GM06990 (cell line): ENCODE data around the gene AK8.

Experiments used
- DNase-seq: peaks from one replicate; pipeline ENCODE4 v3.0.0-alpha.2; 2011; ENCODE audit not compliant: insufficient read length; ENCODE audit errors: extremely low read depth
- H3K27me3 ChIP-seq: replicated peaks from 2 replicates; pipeline ENCODE4 v1.6.0; 2011; ENCODE audit warnings: low read length; ENCODE audit not compliant: control insufficient read depth, insufficient read depth
- H3K36me3 ChIP-seq: 2 replicates; pipeline ENCODE4 v1.5.1; 2011; ENCODE audit warnings: low read length; ENCODE audit not compliant: control insufficient read depth, insufficient read depth
- H3K4me3 ChIP-seq: replicated peaks from 2 replicates; pipeline ENCODE4 v1.5.1; 2011; ENCODE audit warnings: low read depth, mild to moderate bottlenecking, control low read depth, low read length
- CTCF ChIP-seq: IDR thresholded peaks from 2 replicates; pipeline ENCODE4 v1.5.1; 2011; ENCODE audit warnings: low read length, control low read depth, mild to moderate bottlenecking, inconsistent platforms; ENCODE audit not compliant: insufficient read depth, poor library complexity, severe bottlenecking

AK8 gene

DNA sequence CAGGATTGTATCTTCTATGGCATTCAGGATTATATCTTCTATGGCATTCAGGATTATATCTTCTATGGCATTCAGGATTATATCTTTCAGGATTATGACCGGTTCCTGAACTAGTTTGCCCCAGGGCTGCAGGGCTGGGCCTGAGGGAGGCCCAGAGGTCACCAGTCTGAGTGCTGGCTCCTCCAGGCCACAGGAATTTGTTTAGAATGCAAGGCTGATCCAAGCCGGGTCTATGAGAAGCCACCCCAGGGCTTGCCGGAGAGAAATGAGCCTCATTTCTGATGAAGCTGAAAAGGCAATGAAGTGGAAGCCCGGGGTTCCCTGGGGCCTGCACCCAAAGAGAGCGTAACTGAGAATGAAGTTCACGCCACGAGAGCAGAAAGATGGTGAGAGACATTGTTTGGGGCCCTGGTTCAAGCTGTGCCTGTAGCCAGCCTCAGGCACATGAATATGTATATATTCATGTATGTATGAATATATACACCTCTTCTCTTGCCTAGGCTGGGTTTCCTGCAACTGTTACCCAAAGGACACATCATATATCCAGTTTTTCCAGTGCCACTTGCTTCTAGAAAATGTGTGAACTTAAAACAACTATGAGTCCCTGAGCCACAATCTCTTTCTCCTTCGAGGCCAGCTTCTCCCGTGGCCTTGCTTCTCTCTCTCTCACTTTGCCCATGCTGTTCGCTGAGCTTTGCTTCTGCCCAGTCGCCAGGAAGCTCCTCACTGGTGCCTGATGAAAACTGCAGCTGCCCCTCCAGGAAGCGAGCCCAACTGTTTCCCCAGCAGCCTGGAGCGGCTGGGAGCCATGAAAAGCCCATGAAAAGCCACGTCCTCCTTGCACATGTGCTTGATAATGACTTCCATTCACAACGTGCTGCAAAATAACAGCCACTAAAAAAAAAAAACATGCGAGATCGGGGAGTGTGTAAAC lies 145.5 kb downstream of the AK8 start:
- no peak overlapping the region for H3K4me3 ChIP-seq
- no peak for TF ChIP-seq CTCF
- no peaks in the 10 kb centered on the region; the same call in 1 of the 2 replicates for H3K27me3 ChIP-seq
- no peak for DNase-seq
- H3K36me3 ChIP-seq = no peaks in the 10 kb centered on the region

GRCh38 chr9:132731230-132731629 lies 146.9 kb downstream of the AK8 start:
- Histone ChIP-seq H3K4me3 (no peak overlapping the region), H3K36me3 (no peaks in the 10 kb centered on the region), H3K27me3 (no peaks in the 10 kb centered on the region; the same call in 1 of the 2 replicates)
- no peak for TF ChIP-seq CTCF
- no peak for DNase-seq

GRCh38 chr9:132730054-132731033 lies 147.7 kb downstream of the AK8 start:
- Histone ChIP-seq H3K36me3 (no peaks in the 10 kb centered on the region), H3K27me3 (no peaks in the 10 kb centered on the region; the same call in 1 of the 2 replicates), H3K4me3 (no peak overlapping the region)
- DNase-seq = no peak
- TF ChIP-seq CTCF = no peak

GRCh38 chr9:132729235-132729890 lies 148.7 kb downstream of the AK8 start:
- TF ChIP-seq CTCF = no peak
- DNase-seq = no peak
- Histone ChIP-seq H3K36me3 (no peaks in the 10 kb centered on the region), H3K27me3 (no peaks in the 10 kb centered on the region; the same call in 1 of the 2 replicates), H3K4me3 (no peak overlapping the region)

- H3K36me3 ChIP-seq = no peaks in the 10 kb centered on the region
- DNase-seq = no peak
- no peak overlapping the region for H3K4me3 ChIP-seq
- no peak for TF ChIP-seq CTCF
- no peaks in the 10 kb centered on the region; the same call in 1 of the 2 replicates for H3K27me3 ChIP-seq
These were observed 149.6 kb downstream of the AK8 start for GRCh38 chr9:132728497-132728896.
